Nephron progenitor cell (in vitro differentiated cells): ENCODE measurements around the gene TOP2B.

Experiments used
- DNase-seq: peaks from one replicate; pipeline ENCODE4 v3.0.0; 2021
- H3K27ac Mint-ChIP-seq: 2 replicates; pipeline ENCODE4 v1.8.0; 2021; ENCODE audit warnings: mild to moderate bottlenecking, moderate library complexity, mixed read lengths
- H3K27me3 Mint-ChIP-seq: 2 replicates; pipeline ENCODE4 v1.8.0; 2021; ENCODE audit warnings: mild to moderate bottlenecking, low read depth, mixed read lengths; ENCODE audit not compliant: poor library complexity
- H3K36me3 Mint-ChIP-seq: 2 replicates; pipeline ENCODE4 v1.8.0; 2021; ENCODE audit warnings: low read depth, mixed read lengths
- H3K4me1 Mint-ChIP-seq: 2 replicates; pipeline ENCODE4 v1.8.0; 2021; ENCODE audit warnings: mixed read lengths
- H3K4me3 Mint-ChIP-seq: 2 replicates; pipeline ENCODE4 v1.8.0; 2021; ENCODE audit warnings: mild to moderate bottlenecking, moderate library complexity, mixed read lengths
- H3K9me3 Mint-ChIP-seq: 2 replicates; pipeline ENCODE4 v1.8.0; 2021; ENCODE audit warnings: mild to moderate bottlenecking, moderate library complexity, mixed read lengths
- TF ChIP-seq, protein P1 (sequence below): fragments of 200-600 bp; sonication (generic); IDR thresholded peaks from 2 replicates; pipeline ENCODE4 v1.5.0; 2021; ENCODE audit warnings: antibody characterized with exemption

The TOP2B gene, protein sequence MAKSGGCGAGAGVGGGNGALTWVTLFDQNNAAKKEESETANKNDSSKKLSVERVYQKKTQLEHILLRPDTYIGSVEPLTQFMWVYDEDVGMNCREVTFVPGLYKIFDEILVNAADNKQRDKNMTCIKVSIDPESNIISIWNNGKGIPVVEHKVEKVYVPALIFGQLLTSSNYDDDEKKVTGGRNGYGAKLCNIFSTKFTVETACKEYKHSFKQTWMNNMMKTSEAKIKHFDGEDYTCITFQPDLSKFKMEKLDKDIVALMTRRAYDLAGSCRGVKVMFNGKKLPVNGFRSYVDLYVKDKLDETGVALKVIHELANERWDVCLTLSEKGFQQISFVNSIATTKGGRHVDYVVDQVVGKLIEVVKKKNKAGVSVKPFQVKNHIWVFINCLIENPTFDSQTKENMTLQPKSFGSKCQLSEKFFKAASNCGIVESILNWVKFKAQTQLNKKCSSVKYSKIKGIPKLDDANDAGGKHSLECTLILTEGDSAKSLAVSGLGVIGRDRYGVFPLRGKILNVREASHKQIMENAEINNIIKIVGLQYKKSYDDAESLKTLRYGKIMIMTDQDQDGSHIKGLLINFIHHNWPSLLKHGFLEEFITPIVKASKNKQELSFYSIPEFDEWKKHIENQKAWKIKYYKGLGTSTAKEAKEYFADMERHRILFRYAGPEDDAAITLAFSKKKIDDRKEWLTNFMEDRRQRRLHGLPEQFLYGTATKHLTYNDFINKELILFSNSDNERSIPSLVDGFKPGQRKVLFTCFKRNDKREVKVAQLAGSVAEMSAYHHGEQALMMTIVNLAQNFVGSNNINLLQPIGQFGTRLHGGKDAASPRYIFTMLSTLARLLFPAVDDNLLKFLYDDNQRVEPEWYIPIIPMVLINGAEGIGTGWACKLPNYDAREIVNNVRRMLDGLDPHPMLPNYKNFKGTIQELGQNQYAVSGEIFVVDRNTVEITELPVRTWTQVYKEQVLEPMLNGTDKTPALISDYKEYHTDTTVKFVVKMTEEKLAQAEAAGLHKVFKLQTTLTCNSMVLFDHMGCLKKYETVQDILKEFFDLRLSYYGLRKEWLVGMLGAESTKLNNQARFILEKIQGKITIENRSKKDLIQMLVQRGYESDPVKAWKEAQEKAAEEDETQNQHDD (N-terminal part only)

DNA sequence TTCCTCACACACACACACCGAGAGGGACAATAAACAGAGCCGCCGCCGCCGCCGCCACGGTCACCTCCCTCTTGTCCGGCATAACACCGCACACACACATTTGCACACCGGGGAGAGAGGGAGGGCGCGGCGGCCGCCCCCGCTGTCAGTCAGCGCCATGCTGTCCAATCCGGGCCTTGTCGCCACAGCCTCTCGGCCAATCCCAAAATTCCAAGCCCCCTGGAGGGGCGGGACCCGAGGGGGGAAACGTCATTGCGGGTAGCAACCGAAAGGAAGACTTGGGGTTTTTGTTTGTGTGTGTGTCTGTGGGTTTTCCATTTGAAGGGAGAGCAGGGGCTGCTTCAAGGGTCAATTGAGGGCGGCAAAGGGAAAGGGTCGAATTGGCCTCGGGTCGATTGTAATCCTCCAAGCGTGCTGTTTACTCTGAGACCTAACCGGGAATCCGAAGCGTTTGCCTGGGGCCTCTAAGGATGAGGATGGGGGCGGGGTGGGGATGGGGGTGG lies at the start of gene TOP2B:
Gene TOP2B (minus strand): TSS at position 96 of the 503 bp plus-strand sequence. CDS start 610 bp downstream, outside the sequence.
- peak within 1 kb of the TSS; percentile 100 for H3K27ac Mint-ChIP-seq
- H3K27me3 Mint-ChIP-seq, result peaks cover 8% of the 10 kb centered on the region
- peak within 1 kb of the TSS; percentile 99 for H3K4me3 Mint-ChIP-seq
- TF ChIP-seq, protein P1, sequence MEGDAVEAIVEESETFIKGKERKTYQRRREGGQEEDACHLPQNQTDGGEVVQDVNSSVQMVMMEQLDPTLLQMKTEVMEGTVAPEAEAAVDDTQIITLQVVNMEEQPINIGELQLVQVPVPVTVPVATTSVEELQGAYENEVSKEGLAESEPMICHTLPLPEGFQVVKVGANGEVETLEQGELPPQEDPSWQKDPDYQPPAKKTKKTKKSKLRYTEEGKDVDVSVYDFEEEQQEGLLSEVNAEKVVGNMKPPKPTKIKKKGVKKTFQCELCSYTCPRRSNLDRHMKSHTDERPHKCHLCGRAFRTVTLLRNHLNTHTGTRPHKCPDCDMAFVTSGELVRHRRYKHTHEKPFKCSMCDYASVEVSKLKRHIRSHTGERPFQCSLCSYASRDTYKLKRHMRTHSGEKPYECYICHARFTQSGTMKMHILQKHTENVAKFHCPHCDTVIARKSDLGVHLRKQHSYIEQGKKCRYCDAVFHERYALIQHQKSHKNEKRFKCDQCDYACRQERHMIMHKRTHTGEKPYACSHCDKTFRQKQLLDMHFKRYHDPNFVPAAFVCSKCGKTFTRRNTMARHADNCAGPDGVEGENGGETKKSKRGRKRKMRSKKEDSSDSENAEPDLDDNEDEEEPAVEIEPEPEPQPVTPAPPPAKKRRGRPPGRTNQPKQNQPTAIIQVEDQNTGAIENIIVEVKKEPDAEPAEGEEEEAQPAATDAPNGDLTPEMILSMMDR, result no peak
- H3K4me1 Mint-ChIP-seq, result peaks cover 58% of the 10 kb centered on the region
- H3K9me3 Mint-ChIP-seq, result no peaks in the 10 kb centered on the region
- peaks cover 8% of the 10 kb centered on the region for H3K36me3 Mint-ChIP-seq
- peak; percentile 93 for DNase-seq

DNA sequence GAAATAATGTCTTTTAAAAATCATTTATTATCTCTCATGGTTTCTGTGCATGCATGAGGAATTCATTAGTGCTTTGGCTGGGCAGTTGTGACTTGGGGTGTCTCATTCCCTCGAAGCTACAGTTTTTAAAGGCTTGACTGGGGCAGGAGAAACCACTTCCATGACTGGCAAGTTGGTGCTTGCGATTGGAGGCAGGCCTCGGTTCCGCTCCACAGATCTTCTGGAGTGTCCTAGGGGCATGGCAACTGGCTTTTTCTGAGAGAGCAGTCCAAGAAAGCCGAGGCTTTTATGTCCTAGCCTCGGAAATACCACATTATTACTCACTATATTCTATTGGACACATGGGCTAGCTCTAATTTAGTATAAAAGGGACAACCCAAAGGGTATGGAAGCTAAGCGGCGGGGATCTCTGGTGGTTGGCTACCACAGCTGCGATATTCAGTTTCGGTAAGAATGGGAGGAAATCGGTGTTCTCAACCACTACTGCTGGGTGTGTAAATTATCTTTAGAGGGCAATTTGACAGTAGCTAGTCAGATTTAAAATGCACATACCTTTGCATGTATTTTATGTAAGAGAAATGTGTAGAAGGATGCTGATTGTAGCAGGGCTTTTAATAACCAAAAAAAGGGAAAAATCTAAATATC lies 48.8 kb upstream of the TOP2B start:
- peaks cover 5% of the 10 kb centered on the region for H3K4me1 Mint-ChIP-seq
- peaks cover 6% of the 10 kb centered on the region for H3K9me3 Mint-ChIP-seq
- peaks cover 5% of the 10 kb centered on the region for H3K27me3 Mint-ChIP-seq
- H3K27ac Mint-ChIP-seq, result no peak overlapping the region
- no peak for DNase-seq
- TF ChIP-seq, protein P1, result no peak
- H3K36me3 Mint-ChIP-seq, result peaks cover 9% of the 10 kb centered on the region
- H3K4me3 Mint-ChIP-seq, result no peak overlapping the region

DNA sequence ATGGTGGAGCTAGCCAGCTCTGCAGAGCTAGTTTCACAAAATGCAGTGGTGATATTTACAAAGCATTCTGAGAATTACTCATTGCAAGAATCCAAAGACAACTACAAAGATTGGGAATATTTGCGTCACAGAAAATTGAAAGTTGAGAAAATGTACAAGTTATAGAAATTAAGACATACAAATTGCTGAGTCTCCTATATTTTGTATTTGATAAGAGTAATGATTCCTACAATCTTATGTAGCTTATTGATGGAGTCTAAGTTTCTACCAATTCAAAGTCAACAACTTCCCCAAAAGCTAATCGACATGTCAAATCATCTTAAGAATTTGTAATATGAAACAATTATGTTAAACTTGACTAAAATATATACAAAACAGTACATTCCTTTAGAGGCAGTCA lies 46.4 kb upstream of the TOP2B start:
- TF ChIP-seq, protein P1, result no peak
- Mint-ChIP-seq H3K27ac (no peak overlapping the region), H3K36me3 (peaks cover under 1% of the 10 kb centered on the region), H3K4me1 (peaks cover 5% of the 10 kb centered on the region), H3K9me3 (peaks cover under 1% of the 10 kb centered on the region), H3K27me3 (peaks cover 3% of the 10 kb centered on the region), H3K4me3 (no peak overlapping the region)
- DNase-seq, result no peak

DNA sequence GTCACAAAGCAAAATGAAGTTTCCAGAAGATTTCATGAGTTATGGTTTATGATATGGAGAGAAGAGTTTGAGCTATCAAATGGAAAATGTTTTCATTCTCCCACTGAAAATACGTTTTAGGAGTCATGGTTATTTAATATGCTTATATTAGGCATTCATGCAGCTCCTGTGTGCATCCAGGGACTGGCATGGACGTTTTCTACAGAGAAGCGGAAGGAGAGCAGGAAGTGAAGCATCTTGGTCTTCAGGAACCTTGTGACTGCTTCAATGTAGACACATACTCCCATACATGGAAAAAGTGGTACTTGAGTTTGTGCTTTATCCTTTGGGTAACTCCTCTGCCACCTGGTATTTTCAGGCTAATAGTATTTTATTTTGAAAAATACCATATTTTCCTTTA lies 43.3 kb upstream of the TOP2B start:
- Mint-ChIP-seq H3K4me1 (no peaks in the 10 kb centered on the region), H3K36me3 (no peaks in the 10 kb centered on the region), H3K4me3 (no peak overlapping the region), H3K9me3 (no peaks in the 10 kb centered on the region), H3K27me3 (no peaks in the 10 kb centered on the region), H3K27ac (no peak overlapping the region)
- no peak for DNase-seq
- TF ChIP-seq, protein P1, result no peak

DNA sequence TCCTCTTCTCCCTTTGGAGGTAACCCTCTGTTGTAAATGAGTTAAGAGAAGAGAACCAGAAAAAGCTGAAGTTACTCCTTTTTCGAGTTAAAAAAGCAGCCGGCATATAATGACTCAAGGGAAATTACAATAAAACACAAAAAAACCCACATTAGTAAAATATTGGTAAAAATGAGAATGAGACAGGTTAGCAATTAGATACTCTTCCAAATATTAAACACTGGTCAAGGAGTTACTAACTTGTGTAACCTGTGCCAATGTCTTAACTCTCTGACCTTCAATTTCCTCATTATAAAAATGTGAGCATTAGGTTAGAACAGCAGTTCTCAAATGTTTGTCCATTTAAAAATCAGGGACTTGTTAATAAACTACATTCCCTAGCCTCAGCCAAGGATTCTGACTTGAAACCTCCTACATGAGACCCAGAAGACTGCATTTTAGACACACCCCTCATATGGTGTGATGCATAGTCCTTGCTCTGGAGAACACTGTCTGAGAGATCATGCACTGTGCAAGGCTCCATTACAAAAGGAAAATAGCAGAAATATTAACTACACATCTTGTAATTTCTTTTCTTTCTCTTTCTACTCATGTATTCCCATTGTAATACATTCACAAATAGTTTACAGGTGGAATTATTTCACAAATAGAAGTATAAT lies 42.7 kb upstream of the TOP2B start:
- no peak overlapping the region for H3K4me3 Mint-ChIP-seq
- DNase-seq, result no peak
- H3K9me3 Mint-ChIP-seq, result no peaks in the 10 kb centered on the region
- no peak overlapping the region for H3K27ac Mint-ChIP-seq
- H3K36me3 Mint-ChIP-seq, result no peaks in the 10 kb centered on the region
- H3K4me1 Mint-ChIP-seq, result no peaks in the 10 kb centered on the region
- TF ChIP-seq, protein P1, result no peak
- no peaks in the 10 kb centered on the region for H3K27me3 Mint-ChIP-seq
